Activated CD8-positive, alpha-beta memory T cell treated with anti-CD3 and anti-CD28 coated beads, Interleukin-2, amount 50 U/mL, for 24 hours (primary cell): ENCODE results near the gene VSTM4.

Experiments used
- DNase-seq: peaks from one replicate; pipeline ENCODE4 v3.0.0-alpha.2; 2020; ENCODE audit errors: extremely low read depth

The VSTM4 gene

GRCh38 chr10:49141541-49142332, 26.4 kb upstream of the VSTM4 start:
- no peak for DNase-seq

GRCh38 chr10:49140304-49141177, 25.2 kb upstream of the VSTM4 start:
- DNase-seq: no peak

GRCh38 chr10:49139846-49140195, 24.5 kb upstream of the VSTM4 start:
- no peak for DNase-seq

- no peak for DNase-seq
These were observed 23.9 kb upstream of the VSTM4 start for GRCh38 chr10:49139028-49139845.

- DNase-seq: no peak
These were observed 23.1 kb upstream of the VSTM4 start for GRCh38 chr10:49138361-49138891.

- no peak for DNase-seq
These were observed 21.2 kb upstream of the VSTM4 start for GRCh38 chr10:49136525-49136924.

GRCh38 chr10:49135575-49136313, 20.4 kb upstream of the VSTM4 start:
- no peak for DNase-seq

GRCh38 chr10:49134327-49134726, 19.0 kb upstream of the VSTM4 start:
- no peak for DNase-seq

GRCh38 chr10:49133706-49134248, 18.5 kb upstream of the VSTM4 start, which contains the start of gene FAM170B:
Gene FAM170B, minus strand, starts transcription at chr10:49134021. Its CDS starts 103 bp downstream, at chr10:49133918.
- no peak for DNase-seq

GRCh38 chr10:49132362-49132737, 17.0 kb upstream of the VSTM4 start:
- no peak for DNase-seq

- DNase-seq: no peak
These were observed 16.4 kb upstream of the VSTM4 start for GRCh38 chr10:49131507-49132361.

- no peak for DNase-seq
These were observed 14.1 kb upstream of the VSTM4 start for GRCh38 chr10:49129376-49129775.

- DNase-seq: no peak
These were observed 13.5 kb upstream of the VSTM4 start for GRCh38 chr10:49128854-49129253.

GRCh38 chr10:49123981-49124950, 8.9 kb upstream of the VSTM4 start:
- DNase-seq: no peak

- DNase-seq: no peak
These were observed 5.6 kb upstream of the VSTM4 start for GRCh38 chr10:49120911-49121310.

- DNase-seq: no peak
These were observed 4.4 kb upstream of the VSTM4 start for GRCh38 chr10:49119746-49120145.

- DNase-seq: no peak
These were observed 3.2 kb upstream of the VSTM4 start for GRCh38 chr10:49118430-49119074.

- DNase-seq: no peak
These were observed 2.2 kb upstream of the VSTM4 start for GRCh38 chr10:49117376-49118070.
